Testis (tissue), 3 donors: ENCODE measurements around the gene TUBGCP6. TPM values are rescaled to one million over a fixed set of nuclear protein-coding genes. Genes with fewer than 3 reads are reported as not detected.

ENCODE experiments used
- DNase-seq: peaks from one replicate; pipeline ENCODE4 v3.0.0-alpha.2; 2019
- H3K27ac ChIP-seq, 2 donors: fragments of 200-600 bp; sonication (generic); one replicate each; pipeline ENCODE4 v1.5.1; 2019
- H3K27me3 ChIP-seq: fragments of 200-600 bp; sonication (generic); one replicate; pipeline ENCODE4 v1.5.1; 2019
- H3K36me3 ChIP-seq: fragments of 200-600 bp; sonication (generic); one replicate; pipeline ENCODE4 v1.5.1; 2017; ENCODE audit warnings: low read depth; ENCODE audit errors: missing control alignments
- H3K4me1 ChIP-seq: fragments of 200-600 bp; sonication (generic); one replicate; pipeline ENCODE4 v1.5.1; 2019
- H3K4me3 ChIP-seq, 2 donors: fragments of 200-600 bp; sonication (generic); one replicate each; pipeline ENCODE4 v1.5.1; 2017 to 2019
- H3K9me3 ChIP-seq: fragments of 200-600 bp; sonication (generic); one replicate; pipeline ENCODE4 v1.5.1; 2017
- CTCF ChIP-seq, 3 experiments: fragments of 450-650 bp in 2 of 3; fragments of 200-600 bp in 1 of 3; sonication (generic) in 1 of 3; IDR thresholded peaks; one replicate each; pipeline ENCODE4 v1.5.1; 2016 to 2019; ENCODE audit warnings: antibody characterized with exemption in 3 of 3, mild to moderate bottlenecking in 2 of 3, moderate library complexity in 1 of 3
- POLR2A ChIP-seq: fragments of 450-650 bp; IDR thresholded peaks from one replicate; pipeline ENCODE4 v1.6.1; 2017; ENCODE audit warnings: antibody characterized with exemption, mild to moderate bottlenecking, moderate library complexity
- WGBS, 2 donors: methylation state at CpG; one replicate each; pipeline ENCODE4 v1.1.5; 2018; 5-methylcytosine and 5-hydroxymethylcytosine counted together
- intact Hi-C: fragments of 100-400 bp; cut with DNase I; formaldehyde crosslinking; loops from one replicate; pipeline ENCODE4 v1.15.1; 2023; ENCODE audit warnings: low total_unique reads
- polyA plus RNA-seq: library from polyadenylated mRNA; stranded (reverse); fragments of 350-450 nt; fragmentation: Illumina TruSeq; extraction: RNeasy Lipid Tissue Mini Kit (QIAGEN cat#74804); gene quantifications from one replicate; pipeline ENCODE4 v1.2.3, GENCODE V29; 2014; ENCODE audit warnings: low read depth, low replicate concordance; ENCODE audit not compliant: insufficient read depth
- total RNA-seq, 2 donors: library from RNA; depleted of rRNA; stranded (reverse); fragments of >200 nt; gene quantifications; one replicate each; pipeline ENCODE4 v1.2.3, GENCODE V29; 2016

The TUBGCP6 gene
- total and polyA plus RNA-seq, 3 donors from 2014 or later = 40.2 to 143 (median 136) TPM

GRCh38 chr22:50210378-50211139, 34.3 kb downstream of the TUBGCP6 start:
- WGBS, 2 donors = 93 to 97% methylated on average over 17 to 32 of the region's 32 CpGs
- no peak overlapping the region for H3K27ac ChIP-seq
- no peaks in the 10 kb centered on the region for H3K9me3 ChIP-seq
- peaks cover 37% of the 10 kb centered on the region for H3K4me1 ChIP-seq
- intact Hi-C loops = no loop called here
- no peak for TF ChIP-seq POLR2A
- no peak for TF ChIP-seq CTCF (IDR thresholded peaks at IDR 0.05)
- no peaks in the 10 kb centered on the region for H3K27me3 ChIP-seq
- H3K36me3 ChIP-seq = no peaks in the 10 kb centered on the region
- H3K4me3 ChIP-seq = no peak overlapping the region
- DNase-seq = no peak

DNA sequence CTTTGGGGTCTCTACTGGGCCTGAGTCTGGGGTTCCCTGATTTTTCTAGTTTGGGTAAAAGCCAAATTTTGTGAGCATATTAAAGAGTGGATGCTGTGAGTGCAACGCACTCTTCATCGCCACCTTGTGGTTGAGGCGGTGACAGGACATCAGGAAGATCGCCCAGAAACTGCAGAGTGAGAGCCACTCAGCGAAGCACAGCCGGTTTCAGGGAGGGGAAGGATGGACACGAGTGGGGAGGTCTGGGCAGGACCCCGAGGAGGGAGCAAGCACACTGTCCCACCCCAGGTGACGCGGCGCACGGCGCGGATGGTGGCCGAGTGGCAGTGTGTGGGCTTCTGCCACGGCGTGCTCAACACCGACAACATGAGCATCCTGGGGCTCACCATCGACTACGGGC, 34.9 kb downstream of the TUBGCP6 start:
- H3K9me3 ChIP-seq = no peaks in the 10 kb centered on the region
- H3K4me3 ChIP-seq = no peak overlapping the region
- peak; percentile 80 to 87 (median 85) for TF ChIP-seq CTCF (IDR thresholded peaks at IDR 0.05)
- TF ChIP-seq POLR2A = no peak
- peak overlapping the region; percentile 50 to 56 for H3K27ac ChIP-seq
- no peaks in the 10 kb centered on the region for H3K36me3 ChIP-seq
- peaks cover 32% of the 10 kb centered on the region for H3K4me1 ChIP-seq
- no peaks in the 10 kb centered on the region for H3K27me3 ChIP-seq
- peak; percentile 78 for DNase-seq
- intact Hi-C loops = loop anchor here (10.0 kb wide), 1 partner anchor 65 kb away; no protein-coding TSS in a partner anchor
- 34 to 72% methylated on average over 7 to 20 of the region's 20 CpGs for WGBS, 2 donors

DNA sequence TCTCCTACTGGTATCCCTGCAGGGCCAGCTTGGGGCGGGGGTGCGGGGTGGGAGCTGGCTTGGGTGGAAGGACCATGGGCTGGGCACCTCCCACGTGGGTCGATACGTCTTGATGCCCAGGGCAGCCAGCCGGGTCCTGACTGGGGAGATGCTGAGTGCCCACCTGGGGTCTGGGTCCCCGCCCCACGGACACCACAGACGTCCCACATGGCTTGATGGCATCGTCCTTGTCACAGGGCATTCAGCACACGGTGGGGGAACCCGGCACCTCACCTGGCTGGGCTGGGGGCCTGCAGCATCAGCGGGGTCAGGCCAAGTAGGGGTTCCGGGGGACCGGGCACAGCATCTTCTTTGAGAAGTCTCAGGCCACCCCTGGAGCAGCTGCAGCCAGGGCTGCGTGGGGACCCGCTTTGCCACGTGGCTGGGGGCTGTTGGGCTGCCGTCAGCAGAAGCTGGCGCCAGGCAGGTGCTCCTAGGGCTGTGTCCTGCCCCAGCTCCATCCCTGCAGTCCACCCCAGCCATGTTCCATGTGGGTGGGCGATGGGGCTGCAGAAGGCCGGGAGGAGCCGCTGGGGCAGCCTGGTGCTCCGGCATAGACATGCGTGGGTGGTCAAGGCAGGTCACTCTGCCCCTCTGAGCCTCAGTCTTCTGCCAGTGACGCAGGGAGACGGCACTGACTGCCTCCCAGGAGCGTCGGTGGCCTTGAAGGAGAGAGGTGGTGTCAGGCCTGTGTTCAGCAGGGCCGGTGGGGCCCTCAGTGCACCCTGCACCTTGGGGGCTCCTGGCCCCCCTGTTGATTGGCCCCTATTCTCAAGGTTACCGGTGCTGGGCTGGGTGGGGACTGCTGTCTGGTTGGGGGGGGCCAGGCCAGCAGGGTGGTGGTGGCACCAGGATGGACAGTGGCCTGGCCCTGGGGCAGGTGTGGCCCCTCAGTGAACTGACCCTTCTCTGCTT, 35.6 kb downstream of the TUBGCP6 start:
- no peak for TF ChIP-seq CTCF (IDR thresholded peaks at IDR 0.05)
- no peak for TF ChIP-seq POLR2A
- Histone ChIP-seq H3K27ac (peak overlapping the region; percentile 50 to 56), H3K36me3 (no peaks in the 10 kb centered on the region), H3K4me1 (peaks cover 32% of the 10 kb centered on the region), H3K27me3 (no peaks in the 10 kb centered on the region), H3K9me3 (no peaks in the 10 kb centered on the region), H3K4me3 (no peak overlapping the region)
- DNase-seq = peak; percentile 74
- intact Hi-C loops = loop anchor here (10.0 kb wide), 1 partner anchor 64 kb away; no protein-coding TSS in a partner anchor
- 53 to 63% methylated on average over 3 to 26 of the region's 31 CpGs for WGBS, 2 donors

DNA sequence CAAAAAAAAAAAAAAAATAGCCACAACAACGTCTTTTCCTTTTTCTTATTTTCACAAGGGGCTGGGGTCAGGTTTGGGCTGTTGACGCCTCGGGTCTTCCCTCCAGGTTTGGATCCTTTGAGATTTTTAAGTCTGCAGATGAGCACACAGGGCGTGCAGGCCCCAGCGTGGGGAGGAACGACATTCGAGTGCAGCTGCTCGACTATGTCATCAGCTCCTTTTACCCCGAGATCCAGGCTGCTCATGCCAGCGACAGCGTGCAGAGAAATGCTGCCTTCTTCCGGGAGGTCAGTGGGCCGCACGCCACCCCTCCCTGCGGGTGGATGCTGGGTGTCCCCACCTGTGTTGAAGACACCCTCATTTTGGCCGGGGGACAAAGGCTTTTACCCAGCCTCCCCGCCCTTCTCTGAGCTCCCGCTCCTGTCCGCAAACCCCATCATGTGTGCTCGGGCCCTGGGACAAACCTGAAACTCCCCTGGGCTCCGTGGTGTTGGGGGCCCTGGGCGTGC, 36.3 kb downstream of the TUBGCP6 start:
- Histone ChIP-seq H3K36me3 (no peaks in the 10 kb centered on the region), H3K4me3 (no peak overlapping the region), H3K9me3 (no peaks in the 10 kb centered on the region), H3K27ac (no peak overlapping the region), H3K27me3 (no peaks in the 10 kb centered on the region), H3K4me1 (peaks cover 32% of the 10 kb centered on the region)
- WGBS, 2 donors = 77 to 82% methylated on average over 16 to 22 of the region's 22 CpGs
- TF ChIP-seq CTCF (IDR thresholded peaks at IDR 0.05) (no peak), POLR2A (no peak)
- intact Hi-C loops = loop anchor here (10.0 kb wide), 1 partner anchor 64 kb away; no protein-coding TSS in a partner anchor
- DNase-seq = no peak
